Right lobe of liver (tissue), 6 donors: ENCODE measurements around the gene ZNF136. TPM values are rescaled to one million over a fixed set of nuclear protein-coding genes. Genes with fewer than 3 reads are reported as not detected.

Experiments
- ATAC-seq, 4 donors: fragments of 200-7000 bp; cut with Tn5 transposase; one replicate each; pipeline ENCODE4 v1.9.1; 2020; ENCODE audit warnings: mild to moderate bottlenecking in 4 of 4, moderate library complexity in 4 of 4
- DNase-seq, 3 donors: peaks; one replicate each; pipeline ENCODE4 v3.0.0-alpha.2; 2020
- H3K27ac ChIP-seq, 3 donors: fragments of 200-600 bp; one replicate each; pipeline ENCODE4 v1.8.0; 2022
- H3K27me3 ChIP-seq, 2 donors: fragments of 200-600 bp; one replicate each; pipeline ENCODE4 v1.8.0; 2022
- H3K36me3 ChIP-seq, 4 donors: fragments of 200-600 bp; sonication (generic) in 1 of 4; one replicate each; pipeline versions ENCODE4 v1.5.1 to v1.8.0; 2017 to 2022; ENCODE audit warnings: control low read depth in 1 of 4
- H3K4me1 ChIP-seq, 4 donors: fragments of 200-600 bp; sonication (generic) in 1 of 4; one replicate each; pipeline versions ENCODE4 v1.5.1 to v1.8.0; 2017 to 2022; ENCODE audit warnings: control low read depth in 1 of 4
- H3K4me3 ChIP-seq, 3 donors: fragments of 200-600 bp; one replicate each; pipeline ENCODE4 v1.8.0; 2022
- H3K9me3 ChIP-seq, 4 donors: fragments of 200-600 bp; sonication (generic) in 1 of 4; one replicate each; pipeline versions ENCODE4 v1.5.1 to v1.8.0; 2017 to 2022; ENCODE audit warnings: control low read depth in 1 of 4
- CTCF ChIP-seq, 4 donors: fragments of 200-600 bp in 3 of 4; fragments of 450-650 bp in 1 of 4; IDR thresholded peaks; one replicate each; pipeline versions ENCODE4 v1.5.1 to v1.8.0; 2016 to 2022; ENCODE audit warnings: antibody characterized with exemption in 4 of 4, mild to moderate bottlenecking in 2 of 4
- POLR2A ChIP-seq: fragments of 450-650 bp; IDR thresholded peaks from one replicate; pipeline ENCODE4 v1.6.1; 2017; ENCODE audit warnings: antibody characterized with exemption, mild to moderate bottlenecking
- WGBS: methylation state at CpG from one replicate; pipeline ENCODE4 v1.1.6; 2018; ENCODE audit warnings: low coverage, low lambda C conversion rate; ENCODE audit not compliant: insufficient coverage; ENCODE audit errors: missing lambda C conversion rate; 5-methylcytosine and 5-hydroxymethylcytosine counted together
- intact Hi-C, 2 donors: fragments of 100-400 bp; cut with DNase I; formaldehyde crosslinking; loops; one replicate each; pipeline versions ENCODE4 v1.11.2 to v1.14.1; 2022
- total RNA-seq, 6 experiments: library from RNA; depleted of rRNA in 2 of 6; stranded (reverse); fragments of >200 nt in 2 of 6; fragmentation: NEBNext Ultra II Directional in 3 of 6; extraction: Animal tissue kit (Norgen Biotek cat#: 25700) in 3 of 6; gene quantifications; one replicate each; pipeline versions ENCODE4 v1.1.0 to v1.2.4, GENCODE V29; 2016 to 2023
- donor health status: DM: no; HTN: yes; CAD: no.
- donor health status: DM: no; HTN: no; CAD: no.
- donor health status: DM: no; HTN: no; CAD: no.
- donor health status: DM: no; HTN: yes; CAD: no.
- donor health status: DM: no; HTN: yes; CAD: no.

Gene ZNF136
- total RNA-seq, 6 experiments from 2014 or later, result 1.3 to 3.9 (median 2.2) TPM

GRCh38 chr19:12133069-12133468 is 29.8 kb upstream of the ZNF136 start:
- intact Hi-C loops, result no loop called here
- no peaks in the 10 kb centered on the region for H3K4me1 ChIP-seq
- no peak for DNase-seq
- peaks cover 0 to 36% (median 25%) of the 10 kb centered on the region in 4 donors for H3K36me3 ChIP-seq
- H3K27me3 ChIP-seq, result no peaks in the 10 kb centered on the region
- no peak overlapping the region for H3K27ac ChIP-seq
- peaks cover 0 to 11% (median 4%) of the 10 kb centered on the region in 4 donors for H3K9me3 ChIP-seq
- ATAC-seq, result no peak
- TF ChIP-seq CTCF (IDR thresholded peaks at IDR 0.05) (no peak), POLR2A (no peak)
- whole genome bisulfite sequencing, result 95% methylated on average over 2 of the region's 3 CpGs
- H3K4me3 ChIP-seq, result no peak overlapping the region

- H3K27ac ChIP-seq, result no peak overlapping the region
- intact Hi-C loops, result loop anchor here in 1 of 2 donors (5.0 kb wide), 1 partner anchor 70 kb away; no protein-coding TSS in a partner anchor
- TF ChIP-seq POLR2A, result no peak
- peak in 1 of 4 donors; percentile 18 for TF ChIP-seq CTCF (IDR thresholded peaks at IDR 0.05)
- peaks cover 0 to 34% (median 24%) of the 10 kb centered on the region in 4 donors for H3K36me3 ChIP-seq
- 75% methylated on average over 6 of the region's 7 CpGs for WGBS
- peaks cover 0 to 6% (median 1%) of the 10 kb centered on the region in 4 donors for H3K4me1 ChIP-seq
- no peak overlapping the region for H3K4me3 ChIP-seq
- H3K27me3 ChIP-seq, result no peaks in the 10 kb centered on the region
- ATAC-seq (no peak), DNase-seq (no peak)
- H3K9me3 ChIP-seq, result peaks cover 0 to 11% (median 2%) of the 10 kb centered on the region in 4 donors
These were observed 25.5 kb upstream of the ZNF136 start for GRCh38 chr19:12137221-12137940.

- Histone ChIP-seq H3K27me3 (no peaks in the 10 kb centered on the region), H3K9me3 (no peaks in the 10 kb centered on the region), H3K4me3 (peak overlapping the region; percentile 82 to 94 (median 87)), H3K36me3 (peaks cover 0 to 17% (median 8%) of the 10 kb centered on the region in 4 donors), H3K4me1 (peaks cover 0 to 6% (median 1%) of the 10 kb centered on the region in 4 donors), H3K27ac (no peak overlapping the region)
- intact Hi-C loops, result loop anchor here in 1 of 2 donors (5.0 kb wide), 1 partner anchor 72 kb away; no protein-coding TSS in a partner anchor
- no peak for TF ChIP-seq CTCF (IDR thresholded peaks at IDR 0.05)
- TF ChIP-seq POLR2A, result no peak
- ATAC-seq, result no peak
- no peak for DNase-seq
- 31% methylated on average over 13 of the region's 13 CpGs for WGBS
These were observed 23.6 kb upstream of the ZNF136 start for GRCh38 chr19:12139269-12139668.

GRCh38 chr19:12139885-12140544 is 22.9 kb upstream of the ZNF136 start, which contains the start of gene ZNF20:
TSS of gene ZNF20 (minus strand) at chr19:12140350. CDS start at chr19:12140182, 168 bp downstream.
- peak; percentile 98 to 99 (median 98) for ATAC-seq
- under 1% methylated on average over 24 of the region's 49 CpGs for WGBS
- DNase-seq, result peak; percentile 97
- H3K36me3 ChIP-seq, result peaks cover 0 to 9% (median 4%) of the 10 kb centered on the region in 4 donors
- peaks cover 0 to 6% (median 1%) of the 10 kb centered on the region in 4 donors for H3K4me1 ChIP-seq
- peak within 1 kb of the TSS; percentile 82 to 94 (median 87) for H3K4me3 ChIP-seq
- peak within 1 kb of the TSS; percentile 53 to 68 (median 60) for H3K27ac ChIP-seq
- intact Hi-C loops, result loop anchor here (5.0 to 10.0 kb wide), 3 partner anchors 73 to 255 kb away; partner anchors contain the start of genes ZNF69 (in 1 of the 2) and ZNF878 (in 1 of the 2)
- H3K27me3 ChIP-seq, result no peaks in the 10 kb centered on the region
- H3K9me3 ChIP-seq, result no peaks in the 10 kb centered on the region
- TF ChIP-seq CTCF (IDR thresholded peaks at IDR 0.05) (no peak), POLR2A (peak; percentile 24)
